Breast epithelium (tissue), 4 donors: ENCODE measurements around the gene ASB8. TPM values are rescaled to one million over a fixed set of nuclear protein-coding genes. Genes with fewer than 3 reads are reported as not detected.

ENCODE experiments used
- DNase-seq, 2 donors: peaks; one replicate each; pipeline ENCODE4 v3.0.0-alpha.2; 2019; ENCODE audit warnings: low spot score in 2 of 2
- H3K27ac ChIP-seq, 2 donors: fragments of 200-600 bp; sonication (generic) in 1 of 2; one replicate each; pipeline ENCODE4 v1.5.1; 2016 to 2019; ENCODE audit warnings: mild to moderate bottlenecking in 1 of 2
- H3K27me3 ChIP-seq, 2 donors: fragments of 200-600 bp; sonication (generic) in 1 of 2; one replicate each; pipeline versions ENCODE4 v1.5.1 to v1.6.0; 2017 to 2019; ENCODE audit warnings: control low read depth in 1 of 2, mild to moderate bottlenecking in 1 of 2
- H3K36me3 ChIP-seq: fragments of 200-600 bp; one replicate; pipeline ENCODE4 v1.5.1; 2019
- H3K4me1 ChIP-seq, 2 donors: fragments of 200-600 bp; sonication (generic); one replicate each; pipeline ENCODE4 v1.5.1; 2016 to 2019; ENCODE audit warnings: control low read depth in 1 of 2
- H3K4me3 ChIP-seq, 3 donors: fragments of 200-600 bp; sonication (generic); 1 replicate in 2 of 3; 2 replicates in 1 of 3; pipeline ENCODE4 v1.5.1; 2016 to 2019; ENCODE audit warnings: mild to moderate bottlenecking in 3 of 3, moderate library complexity in 2 of 3
- H3K9me3 ChIP-seq, 2 donors: fragments of 200-600 bp; sonication (generic) in 1 of 2; one replicate each; pipeline ENCODE4 v1.5.1; 2016 to 2019; ENCODE audit warnings: control low read depth in 1 of 2
- POLR2A ChIP-seq: fragments of 450-650 bp; IDR thresholded peaks from one replicate; pipeline ENCODE4 v1.6.1; 2016; ENCODE audit warnings: antibody characterized with exemption, mild to moderate bottlenecking, moderate library complexity
- POLR2AphosphoS5 ChIP-seq, 3 donors: sonication (generic); formaldehyde crosslinking; IDR thresholded peaks; one replicate each; pipeline ENCODE4 v1.6.1; 2017; ENCODE audit warnings: antibody characterized with exemption in 3 of 3
- intact Hi-C: fragments of 100-400 bp; cut with DNase I; formaldehyde crosslinking; loops from one replicate; pipeline ENCODE4 v1.15.1; 2023; ENCODE audit warnings: low total_unique reads
- total RNA-seq, 3 donors: library from RNA; depleted of rRNA; stranded (reverse); fragments of >200 nt; gene quantifications; one replicate each; pipeline ENCODE4 v1.1.0, GENCODE V29; 2016
- TF ChIP-seq, protein P1 (sequence below), 3 donors: fragments of 450-650 bp; IDR thresholded peaks; one replicate each; pipeline ENCODE4 v1.5.1; 2016 to 2017; ENCODE audit warnings: antibody characterized with exemption in 3 of 3, mild to moderate bottlenecking in 3 of 3, moderate library complexity in 3 of 3

Gene ASB8
- total RNA-seq, 3 donors from 2014 or later = 20.6 to 37.2 (median 30.6) TPM

DNA sequence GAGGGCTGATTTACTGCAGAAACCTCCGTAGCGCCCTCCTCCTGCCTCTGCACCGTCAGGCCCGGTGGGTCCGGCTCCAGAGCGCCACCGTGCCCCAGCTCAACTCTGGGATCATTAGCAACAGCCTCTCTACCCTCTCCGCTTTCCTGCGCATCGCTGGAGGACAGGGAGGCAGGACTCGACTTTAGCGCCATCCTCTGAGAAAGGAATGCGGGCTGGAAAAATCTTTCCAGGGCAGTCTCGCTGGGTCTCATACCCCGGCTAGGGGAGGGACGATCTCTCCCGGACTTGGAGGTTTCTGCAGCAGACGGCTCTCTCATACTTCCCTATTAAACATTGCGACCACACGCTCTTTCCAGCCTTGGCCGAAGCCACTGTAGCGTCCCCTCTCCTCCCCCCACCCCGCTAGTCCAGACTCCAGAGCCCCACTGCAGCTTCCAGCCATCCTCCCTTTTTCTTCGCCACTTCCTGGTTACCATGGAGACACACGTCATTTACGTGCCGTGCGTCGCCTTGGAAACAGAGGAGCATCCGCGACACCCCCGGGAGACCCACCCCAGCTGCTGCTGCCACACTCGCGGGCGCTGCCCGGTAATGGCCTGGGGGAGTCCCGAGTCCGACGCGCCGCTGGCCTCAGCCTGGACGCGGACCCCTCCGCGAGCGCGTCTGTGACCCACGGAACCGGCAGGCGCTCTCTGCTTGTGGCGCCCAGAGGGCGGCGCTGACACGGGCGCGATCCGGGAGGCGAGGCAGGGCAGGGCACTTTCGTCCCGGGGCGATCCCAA is 26.0 kb upstream of the ASB8 start, which contains the start of gene CCDC184:
Gene CCDC184 (plus strand): TSS at position 554 of the 785 bp plus-strand sequence. CDS start 479 bp downstream, outside the sequence.
- no peak for DNase-seq
- peak within 1 kb of the TSS in 1 of 2 donors; percentile 75 for H3K27ac ChIP-seq

GRCh38 chr12:48182631-48183030 is 25.3 kb upstream of the ASB8 start:
- TF ChIP-seq, protein P1, sequence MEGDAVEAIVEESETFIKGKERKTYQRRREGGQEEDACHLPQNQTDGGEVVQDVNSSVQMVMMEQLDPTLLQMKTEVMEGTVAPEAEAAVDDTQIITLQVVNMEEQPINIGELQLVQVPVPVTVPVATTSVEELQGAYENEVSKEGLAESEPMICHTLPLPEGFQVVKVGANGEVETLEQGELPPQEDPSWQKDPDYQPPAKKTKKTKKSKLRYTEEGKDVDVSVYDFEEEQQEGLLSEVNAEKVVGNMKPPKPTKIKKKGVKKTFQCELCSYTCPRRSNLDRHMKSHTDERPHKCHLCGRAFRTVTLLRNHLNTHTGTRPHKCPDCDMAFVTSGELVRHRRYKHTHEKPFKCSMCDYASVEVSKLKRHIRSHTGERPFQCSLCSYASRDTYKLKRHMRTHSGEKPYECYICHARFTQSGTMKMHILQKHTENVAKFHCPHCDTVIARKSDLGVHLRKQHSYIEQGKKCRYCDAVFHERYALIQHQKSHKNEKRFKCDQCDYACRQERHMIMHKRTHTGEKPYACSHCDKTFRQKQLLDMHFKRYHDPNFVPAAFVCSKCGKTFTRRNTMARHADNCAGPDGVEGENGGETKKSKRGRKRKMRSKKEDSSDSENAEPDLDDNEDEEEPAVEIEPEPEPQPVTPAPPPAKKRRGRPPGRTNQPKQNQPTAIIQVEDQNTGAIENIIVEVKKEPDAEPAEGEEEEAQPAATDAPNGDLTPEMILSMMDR (IDR thresholded peaks at IDR 0.05) = no peak
- no peak for TF ChIP-seq POLR2A
- no peak for TF ChIP-seq POLR2AphosphoS5 (IDR thresholded peaks at IDR 0.05)

More for the DNA sequence above, 26.0 kb upstream of the ASB8 start, which contains the start of gene CCDC184:
- Histone ChIP-seq H3K4me1 (peaks cover 0 to 6% of the 10 kb centered on the region in 2 donors), H3K36me3 (no peaks in the 10 kb centered on the region), H3K9me3 (no peaks in the 10 kb centered on the region), H3K4me3 (peak within 1 kb of the TSS; percentile 59 to 88 (median 65)), H3K27me3 (peaks cover 2 to 32% of the 10 kb centered on the region in 2 donors)
- TF ChIP-seq POLR2AphosphoS5 (IDR thresholded peaks at IDR 0.05) (no peak), POLR2A (no peak)
- TF ChIP-seq, protein P1 (IDR thresholded peaks at IDR 0.05) = no peak
- intact Hi-C loops = no loop called here

DNA sequence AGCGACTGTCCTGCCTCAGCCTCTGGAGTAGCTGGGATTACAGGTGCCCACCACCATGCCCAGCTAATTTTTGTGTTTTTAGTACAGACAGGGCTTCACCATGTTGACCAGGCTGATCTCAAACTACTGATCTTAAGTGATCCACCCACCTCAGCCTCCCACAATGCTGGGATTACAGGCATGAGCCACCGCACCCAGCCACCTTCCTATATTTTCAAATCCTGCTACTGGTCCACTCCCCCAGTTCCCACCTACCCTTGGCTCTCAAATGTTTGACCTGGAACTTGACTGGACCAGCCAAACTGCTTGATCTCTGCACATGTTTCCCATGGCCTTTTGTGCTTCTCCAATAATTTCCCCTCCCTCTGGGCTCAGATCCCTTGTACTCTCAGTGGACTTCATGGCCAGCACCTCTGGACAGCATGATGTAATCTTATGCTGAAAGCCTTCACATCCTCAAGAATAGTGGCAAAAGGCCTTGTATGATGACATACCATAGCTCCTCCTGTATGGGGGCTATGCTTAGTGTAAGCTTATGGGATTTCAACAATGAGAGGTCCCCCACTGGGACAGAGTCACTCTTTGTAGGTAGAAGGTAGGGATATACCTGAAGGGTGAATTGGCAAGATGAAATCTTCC is 23.7 kb upstream of the ASB8 start:
- intact Hi-C loops = no loop called here
- H3K4me1 ChIP-seq = peaks cover 0 to 6% of the 10 kb centered on the region in 2 donors
- no peak overlapping the region for H3K27ac ChIP-seq
- TF ChIP-seq POLR2AphosphoS5 (IDR thresholded peaks at IDR 0.05) = no peak
- no peak for TF ChIP-seq POLR2A
- TF ChIP-seq, protein P1 (IDR thresholded peaks at IDR 0.05) = no peak
- H3K9me3 ChIP-seq = no peaks in the 10 kb centered on the region
- H3K27me3 ChIP-seq = peaks cover 2 to 32% of the 10 kb centered on the region in 2 donors
- no peak overlapping the region for H3K4me3 ChIP-seq
- DNase-seq = no peak
- no peaks in the 10 kb centered on the region for H3K36me3 ChIP-seq

More at GRCh38 chr12:48182631-48183030, 25.3 kb upstream of the ASB8 start:
- DNase-seq = no peak
- intact Hi-C loops = no loop called here
- Histone ChIP-seq H3K4me3 (peak overlapping the region; percentile 59 to 88 (median 65)), H3K27ac (peak overlapping the region in 1 of 2 donors; percentile 75), H3K36me3 (no peaks in the 10 kb centered on the region), H3K4me1 (peaks cover 0 to 6% of the 10 kb centered on the region in 2 donors), H3K27me3 (peaks cover 2 to 32% of the 10 kb centered on the region in 2 donors), H3K9me3 (no peaks in the 10 kb centered on the region)

DNA sequence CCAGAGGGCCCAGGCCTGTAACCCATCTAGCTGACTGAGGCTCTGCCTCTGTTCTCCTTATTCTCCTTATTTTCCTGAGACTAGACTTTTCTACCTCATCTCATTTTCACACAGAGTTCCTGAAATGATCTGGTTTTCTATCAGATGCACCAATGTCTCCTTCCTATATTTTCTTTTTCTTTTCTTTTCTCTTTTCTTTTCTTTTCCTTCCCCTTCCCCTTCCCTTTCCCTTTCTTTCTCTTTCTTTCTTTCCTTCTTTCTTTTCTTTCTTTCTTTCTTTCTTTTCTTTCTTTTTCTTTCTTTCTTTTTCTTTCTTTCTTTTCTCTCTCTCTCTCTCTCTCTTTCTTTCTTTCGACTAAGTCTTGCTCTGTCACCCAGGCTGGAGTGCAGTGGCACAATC is 23.1 kb upstream of the ASB8 start:
- intact Hi-C loops = no loop called here
- peaks cover 2 to 32% of the 10 kb centered on the region in 2 donors for H3K27me3 ChIP-seq
- H3K9me3 ChIP-seq = no peaks in the 10 kb centered on the region
- TF ChIP-seq POLR2A = no peak
- TF ChIP-seq POLR2AphosphoS5 (IDR thresholded peaks at IDR 0.05) = no peak
- TF ChIP-seq, protein P1 (IDR thresholded peaks at IDR 0.05) = no peak
- H3K4me3 ChIP-seq = no peak overlapping the region
- H3K27ac ChIP-seq = no peak overlapping the region
- no peaks in the 10 kb centered on the region for H3K36me3 ChIP-seq
- no peak for DNase-seq
- H3K4me1 ChIP-seq = peaks cover 0 to 6% of the 10 kb centered on the region in 2 donors

DNA sequence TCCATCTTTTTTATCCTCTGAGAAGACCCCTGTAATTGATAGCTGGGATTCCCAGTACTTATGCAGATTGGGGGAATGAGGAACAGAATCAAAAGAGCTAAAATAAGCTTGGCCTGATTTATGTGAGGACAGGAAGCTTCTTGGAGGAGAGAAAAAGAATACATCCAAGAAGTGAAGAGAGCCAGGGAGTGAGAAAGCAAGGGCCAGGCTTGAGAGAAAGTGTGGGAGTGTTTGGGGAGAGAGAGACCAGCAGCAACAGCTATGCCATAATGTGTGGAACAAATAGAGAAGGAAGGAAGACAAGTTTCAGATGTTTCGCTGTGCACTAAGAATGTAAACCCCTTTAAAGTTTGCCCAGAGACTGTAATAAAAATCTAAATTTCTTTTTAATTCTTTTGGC is 22.2 kb upstream of the ASB8 start:
- no peak for TF ChIP-seq POLR2AphosphoS5 (IDR thresholded peaks at IDR 0.05)
- no peak for TF ChIP-seq POLR2A
- TF ChIP-seq, protein P1 (IDR thresholded peaks at IDR 0.05) = no peak
- H3K4me1 ChIP-seq = peaks cover 0 to 6% of the 10 kb centered on the region in 2 donors
- H3K27me3 ChIP-seq = peaks cover 2 to 30% of the 10 kb centered on the region in 2 donors
- no peaks in the 10 kb centered on the region for H3K9me3 ChIP-seq
- DNase-seq = no peak
- no peak overlapping the region for H3K4me3 ChIP-seq
- H3K36me3 ChIP-seq = no peaks in the 10 kb centered on the region
- intact Hi-C loops = no loop called here
- H3K27ac ChIP-seq = no peak overlapping the region
